Measurements from ENCODE around the gene CCDC127.
A peak's percentile ranks its signal among the peaks of the same experiment; 100 is the strongest.
"Not testable (repeated sequence)": the region's sequence is repeated elsewhere in the genome, so short reads cannot be mapped to it uniquely, and the experiment has no call there.

The CCDC127 gene

DNA sequence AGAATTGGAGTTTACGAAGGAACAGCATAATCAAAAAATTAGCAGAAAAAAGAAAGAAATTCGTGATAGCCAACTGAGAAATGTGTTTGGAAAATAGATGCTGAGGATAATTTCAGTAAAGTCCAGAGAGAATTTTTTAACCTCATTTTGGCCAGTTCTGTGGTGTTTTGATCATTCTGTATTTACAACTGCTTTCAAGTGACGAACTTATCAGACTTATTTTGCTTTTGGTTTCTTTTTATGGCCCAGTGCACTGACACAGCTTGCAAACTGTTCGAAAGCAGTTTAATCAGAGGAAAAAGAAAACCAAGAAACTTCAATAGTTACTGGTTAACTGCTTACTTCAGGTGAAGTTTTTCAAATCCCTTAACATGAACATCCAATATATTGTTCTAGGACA lies 2.0 kb upstream of the CCDC127 start:
- TF ChIP-seq ZNF274 (IDR thresholded peaks at IDR 0.05; ENCODE audit: low read depth, low read length) = no peak
- no peak for TF ChIP-seq SUZ12 (IDR thresholded peaks at IDR 0.05; ENCODE audit: extremely low read depth, insufficient read depth, insufficient read length)
- TF ChIP-seq YY1 (IDR thresholded peaks at IDR 0.05; ENCODE audit: insufficient read depth, insufficient read length) = no peak
- Histone ChIP-seq H3K4me3 (ENCODE audit: insufficient read length, low read depth) (no peak overlapping the region), H3K36me3 (ENCODE audit: insufficient read depth, insufficient read length, low read length) (peaks cover 14% of the 10 kb centered on the region), H3K9me3 (ENCODE audit: insufficient read depth, low read length) (no peaks in the 10 kb centered on the region), H3K27me3 (ENCODE audit: insufficient read depth, insufficient read length) (no peaks in the 10 kb centered on the region), H3K9ac (ENCODE audit: insufficient read length, low read depth) (no peak overlapping the region), H3K4me1 (ENCODE audit: insufficient read depth, insufficient read length) (no peaks in the 10 kb centered on the region)
- DNase-seq (ENCODE audit: low read depth, low spot score) = no peak

DNA sequence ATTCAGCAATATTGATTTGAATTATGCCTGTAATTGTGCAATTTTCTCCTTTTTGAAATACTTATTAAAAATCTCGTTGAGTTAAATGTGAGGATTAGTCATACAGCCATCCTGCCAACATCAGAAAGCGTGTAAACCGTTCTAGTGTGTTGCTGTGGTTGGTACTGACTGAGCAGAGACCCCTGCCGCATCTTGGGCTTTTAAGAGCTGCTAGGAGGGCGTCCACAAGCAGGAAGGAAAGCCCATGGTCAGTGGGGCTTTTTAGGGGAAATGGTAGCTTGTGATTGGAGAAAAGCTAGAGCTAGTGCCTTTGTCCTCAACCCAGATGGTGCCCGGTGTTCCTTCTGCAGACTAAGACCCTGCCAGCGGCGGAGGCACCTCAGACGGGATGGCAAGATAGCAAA lies 1.5 kb upstream of the CCDC127 start:
- TF ChIP-seq YY1 (IDR thresholded peaks at IDR 0.05; ENCODE audit: insufficient read depth, insufficient read length) (no peak), SUZ12 (IDR thresholded peaks at IDR 0.05; ENCODE audit: extremely low read depth, insufficient read depth, insufficient read length) (no peak), ZNF274 (IDR thresholded peaks at IDR 0.05; ENCODE audit: low read depth, low read length) (no peak)
- Histone ChIP-seq H3K36me3 (ENCODE audit: insufficient read depth, insufficient read length, low read length) (peaks cover 9% of the 10 kb centered on the region), H3K27me3 (ENCODE audit: insufficient read depth, insufficient read length) (no peaks in the 10 kb centered on the region), H3K4me1 (ENCODE audit: insufficient read depth, insufficient read length) (no peaks in the 10 kb centered on the region), H3K9ac (ENCODE audit: insufficient read length, low read depth) (peak overlapping the region; percentile 94), H3K9me3 (ENCODE audit: insufficient read depth, low read length) (no peaks in the 10 kb centered on the region), H3K4me3 (ENCODE audit: insufficient read length, low read depth) (peak overlapping the region; percentile 80)
- DNase-seq (ENCODE audit: low read depth, low spot score) = no peak

DNA sequence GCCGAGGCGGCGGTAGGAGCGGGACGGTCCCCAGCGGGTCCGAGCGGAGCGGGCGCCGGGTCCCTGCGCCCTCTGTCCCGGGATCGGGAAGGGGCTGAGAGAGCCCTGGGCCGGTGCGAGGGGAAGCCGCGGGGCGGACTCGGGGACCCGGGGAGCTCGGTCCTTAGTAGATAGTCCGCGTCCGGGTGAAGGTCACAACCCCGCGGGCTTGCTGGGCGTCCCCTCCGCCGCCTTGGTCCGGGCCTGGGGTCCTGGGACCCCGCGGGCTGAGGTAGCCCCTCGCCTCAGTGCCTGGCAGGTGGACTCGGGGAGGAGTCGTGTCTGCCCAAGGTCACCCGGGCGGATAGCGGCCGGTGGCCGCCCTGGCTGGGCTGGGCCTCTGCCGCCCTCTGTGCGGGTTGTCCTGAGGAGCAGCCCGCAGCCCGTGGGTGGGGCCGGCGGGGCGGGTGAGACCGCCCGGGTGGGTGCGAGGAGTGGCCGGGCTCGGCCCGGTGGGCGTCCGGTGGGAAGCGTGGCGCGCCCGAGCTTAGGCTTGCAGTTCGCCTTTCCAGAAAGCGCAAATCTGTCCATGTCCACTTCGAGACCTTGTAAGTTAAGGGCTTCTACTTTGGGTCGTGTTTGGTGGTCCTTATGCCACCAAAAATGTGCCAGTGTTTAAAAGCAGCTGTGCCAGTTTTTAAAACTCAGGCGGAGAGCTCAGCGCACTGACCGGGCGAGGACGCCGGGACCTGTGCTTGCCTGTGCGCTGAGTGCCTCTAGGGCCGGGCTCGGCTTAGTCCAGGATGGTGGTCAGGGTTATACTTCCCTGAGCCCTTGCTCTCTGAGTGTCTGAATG lies 721 bp upstream of the CCDC127 start:
- peaks cover 6% of the 10 kb centered on the region for H3K36me3 ChIP-seq (ENCODE audit: insufficient read depth, insufficient read length, low read length)
- peak overlapping the region; percentile 80 for H3K4me3 ChIP-seq (ENCODE audit: insufficient read length, low read depth)
- TF ChIP-seq SUZ12 (IDR thresholded peaks at IDR 0.05; ENCODE audit: extremely low read depth, insufficient read depth, insufficient read length) (no peak), ZNF274 (IDR thresholded peaks at IDR 0.05; ENCODE audit: low read depth, low read length) (no peak), YY1 (IDR thresholded peaks at IDR 0.05; ENCODE audit: insufficient read depth, insufficient read length) (no peak)
- H3K9ac ChIP-seq (ENCODE audit: insufficient read length, low read depth) = peak overlapping the region; percentile 94
- no peaks in the 10 kb centered on the region for H3K27me3 ChIP-seq (ENCODE audit: insufficient read depth, insufficient read length)
- no peak for DNase-seq (ENCODE audit: low read depth, low spot score)
- no peaks in the 10 kb centered on the region for H3K4me1 ChIP-seq (ENCODE audit: insufficient read depth, insufficient read length)
- no peaks in the 10 kb centered on the region for H3K9me3 ChIP-seq (ENCODE audit: insufficient read depth, low read length)

DNA sequence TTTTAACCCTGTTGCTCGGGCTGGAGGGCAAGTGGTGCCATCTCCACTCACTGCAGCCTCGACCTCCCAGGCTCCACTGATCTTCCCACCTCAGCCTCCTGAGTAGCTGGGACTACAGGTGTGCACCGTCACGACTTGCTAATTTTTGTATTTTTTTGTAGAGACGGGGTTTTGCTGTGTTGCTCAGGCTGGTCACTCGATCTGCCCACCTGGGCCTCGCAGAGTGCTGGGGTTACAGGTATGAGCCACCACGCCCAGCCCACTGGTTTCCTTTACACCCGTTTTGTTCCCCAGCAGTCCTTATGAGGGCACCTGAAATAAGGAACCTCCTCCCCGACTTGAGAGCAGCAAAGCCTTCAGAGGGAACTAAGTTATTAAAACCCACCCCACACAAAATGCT lies 1.9 kb downstream of the CCDC127 start:
- not testable (repeated sequence) for DNase-seq (ENCODE audit: low read depth, low spot score); H3K9me3 ChIP-seq (ENCODE audit: insufficient read depth, low read length); H3K9ac ChIP-seq (ENCODE audit: insufficient read length, low read depth); H3K36me3 ChIP-seq (ENCODE audit: insufficient read depth, insufficient read length, low read length); H3K27me3 ChIP-seq (ENCODE audit: insufficient read depth, insufficient read length); H3K4me3 ChIP-seq (ENCODE audit: insufficient read length, low read depth); H3K4me1 ChIP-seq (ENCODE audit: insufficient read depth, insufficient read length)

DNA sequence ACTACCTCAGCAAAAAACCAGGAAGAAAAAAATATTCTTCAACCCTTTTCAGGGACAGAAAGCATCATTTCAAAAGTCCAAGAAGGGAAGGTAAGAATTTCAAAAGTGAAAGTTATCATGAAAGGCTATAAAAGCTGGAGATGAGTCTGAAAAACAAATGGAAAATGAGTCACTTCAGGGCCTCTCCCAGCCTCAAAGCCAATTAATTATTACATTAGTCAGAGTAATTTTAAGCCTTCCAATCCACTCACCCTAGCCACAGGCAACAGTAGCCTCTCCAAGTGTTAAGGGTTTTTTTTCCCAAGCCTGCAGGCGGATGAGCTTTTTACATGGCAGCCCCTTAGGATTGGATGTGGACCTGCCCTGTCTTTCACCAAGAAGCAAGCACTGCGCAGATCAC lies 2.7 kb downstream of the CCDC127 start:
- not testable (repeated sequence) for H3K9ac ChIP-seq (ENCODE audit: insufficient read length, low read depth)

DNA sequence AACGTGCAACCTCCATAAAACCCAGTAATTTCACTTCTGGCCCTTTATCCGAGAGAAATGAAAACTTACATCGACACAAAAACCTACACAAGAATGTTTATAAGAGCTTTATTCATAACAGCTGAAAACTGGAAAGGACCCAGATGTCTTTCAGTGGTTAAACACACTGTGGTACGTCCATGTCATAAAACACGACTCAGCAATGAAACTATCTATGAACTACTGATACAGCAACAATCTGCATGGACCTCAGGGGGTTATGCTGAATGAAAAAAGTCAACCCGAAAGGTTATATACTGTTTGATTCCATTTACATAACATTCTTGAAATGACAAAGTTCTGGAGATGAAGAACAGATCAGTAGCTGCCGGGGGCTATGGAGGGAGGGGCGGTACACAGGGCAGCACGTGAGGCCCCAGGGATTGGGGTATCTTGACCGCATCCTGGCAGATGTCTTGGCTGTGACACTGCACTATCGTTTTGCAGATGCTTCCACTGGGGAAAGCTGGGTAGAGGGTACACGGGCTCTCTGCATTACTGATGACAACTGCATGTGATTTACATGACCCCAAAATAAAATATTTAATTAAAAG lies 4.1 kb downstream of the CCDC127 start:
- H3K4me1 ChIP-seq (ENCODE audit: insufficient read depth, insufficient read length) = no peaks in the 10 kb centered on the region
- peaks cover 9% of the 10 kb centered on the region for H3K36me3 ChIP-seq (ENCODE audit: insufficient read depth, insufficient read length, low read length)
- no peaks in the 10 kb centered on the region for H3K27me3 ChIP-seq (ENCODE audit: insufficient read depth, insufficient read length)
- DNase-seq (ENCODE audit: low read depth, low spot score) = no peak
- no peaks in the 10 kb centered on the region for H3K9me3 ChIP-seq (ENCODE audit: insufficient read depth, low read length)
- no peak overlapping the region for H3K4me3 ChIP-seq (ENCODE audit: insufficient read length, low read depth)
- no peak overlapping the region for H3K9ac ChIP-seq (ENCODE audit: insufficient read length, low read depth)
- no peak for TF ChIP-seq ZNF274 (IDR thresholded peaks at IDR 0.05; ENCODE audit: low read depth, low read length)
- TF ChIP-seq SUZ12 (IDR thresholded peaks at IDR 0.05; ENCODE audit: extremely low read depth, insufficient read depth, insufficient read length) = no peak
- no peak for TF ChIP-seq YY1 (IDR thresholded peaks at IDR 0.05; ENCODE audit: insufficient read depth, insufficient read length)

More for the DNA sequence above, 2.7 kb downstream of the CCDC127 start:
- H3K4me1 ChIP-seq (ENCODE audit: insufficient read depth, insufficient read length); DNase-seq (ENCODE audit: low read depth, low spot score); H3K36me3 ChIP-seq (ENCODE audit: insufficient read depth, insufficient read length, low read length); H3K9me3 ChIP-seq (ENCODE audit: insufficient read depth, low read length); H3K27me3 ChIP-seq (ENCODE audit: insufficient read depth, insufficient read length); H3K4me3 ChIP-seq (ENCODE audit: insufficient read length, low read depth): not testable (repeated sequence)

DNA sequence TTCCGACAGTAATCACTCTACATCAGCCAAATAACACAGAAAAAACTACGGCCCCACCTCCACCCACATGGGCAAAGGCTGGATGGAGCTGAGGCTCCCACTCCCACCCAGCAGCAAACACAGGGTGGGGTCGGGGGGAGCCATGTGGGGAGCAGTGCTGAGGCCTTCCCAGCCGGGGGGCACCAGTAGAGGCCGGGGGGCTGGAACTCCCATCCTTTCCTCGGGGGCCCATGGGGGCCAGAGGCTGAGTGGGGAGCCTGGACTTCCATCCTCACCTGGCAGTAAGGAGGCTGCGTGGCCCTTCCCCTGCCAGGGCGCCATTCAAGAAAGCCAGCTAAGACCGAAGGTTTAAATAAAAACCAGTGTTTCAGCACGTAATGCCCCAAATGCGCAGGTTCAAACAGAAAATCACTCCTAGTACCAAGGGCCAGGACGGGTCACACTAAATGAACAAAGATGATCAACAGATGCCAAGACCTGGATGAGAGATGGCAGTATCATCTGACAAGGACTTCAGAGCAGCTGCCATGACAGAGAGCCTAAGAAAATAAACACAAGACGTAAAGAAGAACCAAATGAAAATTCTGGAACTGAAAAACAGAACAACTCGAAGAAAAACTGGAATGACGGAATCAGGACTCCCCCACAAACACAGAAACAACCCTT lies 9.4 kb downstream of the CCDC127 start:
- no peaks in the 10 kb centered on the region for H3K27me3 ChIP-seq (ENCODE audit: insufficient read depth, insufficient read length)
- no peak for DNase-seq (ENCODE audit: low read depth, low spot score)

More for the DNA sequence above, 9.4 kb downstream of the CCDC127 start:
- H3K4me3 ChIP-seq (ENCODE audit: insufficient read length, low read depth) = no peak overlapping the region
- TF ChIP-seq ZNF274 (IDR thresholded peaks at IDR 0.05; ENCODE audit: low read depth, low read length) (no peak), YY1 (IDR thresholded peaks at IDR 0.05; ENCODE audit: insufficient read depth, insufficient read length) (no peak), SUZ12 (IDR thresholded peaks at IDR 0.05; ENCODE audit: extremely low read depth, insufficient read depth, insufficient read length) (no peak)
- no peak overlapping the region for H3K9ac ChIP-seq (ENCODE audit: insufficient read length, low read depth)
- peaks cover 30% of the 10 kb centered on the region for H3K36me3 ChIP-seq (ENCODE audit: insufficient read depth, insufficient read length, low read length)
- H3K4me1 ChIP-seq (ENCODE audit: insufficient read depth, insufficient read length) = no peaks in the 10 kb centered on the region
- H3K9me3 ChIP-seq (ENCODE audit: insufficient read depth, low read length) = no peaks in the 10 kb centered on the region
